WERI-Rb-1 (cell line): ENCODE results near the gene PLCH2.

Experiments
- DNase-seq: peaks from one replicate; pipeline ENCODE4 v3.0.0-alpha.2; 2020
- H3K27ac ChIP-seq: fragments of 250-450 bp; sonication (Bioruptor Pico); 2 replicates; pipeline ENCODE4 v1.5.1; 2020; ENCODE audit warnings: mild to moderate bottlenecking, moderate library complexity
- H3K27me3 ChIP-seq: fragments of 250-450 bp; sonication (Bioruptor Pico); 2 replicates; pipeline ENCODE4 v1.5.1; 2021; ENCODE audit warnings: mild to moderate bottlenecking, low read depth, moderate library complexity; ENCODE audit not compliant: insufficient read depth, severe bottlenecking
- H3K36me3 ChIP-seq: fragments of 250-450 bp; sonication (Bioruptor Pico); 2 replicates; pipeline ENCODE4 v1.5.1; 2020; ENCODE audit warnings: mild to moderate bottlenecking, moderate library complexity
- H3K4me3 ChIP-seq: 2 replicates; pipeline ENCODE4 v1.5.1; 2011; ENCODE audit warnings: low read depth, mild to moderate bottlenecking, control low read depth, low read length
- H3K9me3 ChIP-seq: fragments of 250-450 bp; sonication (Bioruptor Pico); 2 replicates; pipeline ENCODE4 v1.5.1; 2021; ENCODE audit warnings: mild to moderate bottlenecking, moderate library complexity; ENCODE audit not compliant: severe bottlenecking
- CTCF ChIP-seq: IDR thresholded peaks from 2 replicates; pipeline ENCODE4 v1.5.1; 2011; ENCODE audit warnings: low read depth, mild to moderate bottlenecking, control low read depth, inconsistent platforms, low read length

Gene PLCH2

GRCh38 chr1:2459757-2460156 is 16.3 kb upstream of the PLCH2 start:
- peak; percentile 79 for TF ChIP-seq CTCF
- H3K9me3 ChIP-seq = no peaks in the 10 kb centered on the region
- peak; percentile 57 for DNase-seq
- no peaks in the 10 kb centered on the region for H3K36me3 ChIP-seq
- no peaks in the 10 kb centered on the region for H3K27me3 ChIP-seq
- peak overlapping the region; percentile 28 for H3K27ac ChIP-seq
- H3K4me3 ChIP-seq = no peak overlapping the region

- peak; percentile 56 for DNase-seq
- Histone ChIP-seq H3K4me3 (no peak overlapping the region), H3K27me3 (no peaks in the 10 kb centered on the region), H3K9me3 (no peaks in the 10 kb centered on the region), H3K36me3 (no peaks in the 10 kb centered on the region), H3K27ac (peak overlapping the region; percentile 28)
- TF ChIP-seq CTCF = no peak
Observed at GRCh38 chr1:2460203-2460602, 15.9 kb upstream of the PLCH2 start.

- Histone ChIP-seq H3K36me3 (no peaks in the 10 kb centered on the region), H3K4me3 (no peak overlapping the region), H3K9me3 (no peaks in the 10 kb centered on the region), H3K27me3 (no peaks in the 10 kb centered on the region), H3K27ac (peak overlapping the region; percentile 28)
- TF ChIP-seq CTCF = no peak
- no peak for DNase-seq
Observed at GRCh38 chr1:2460996-2461751, 14.9 kb upstream of the PLCH2 start.

- Histone ChIP-seq H3K9me3 (no peaks in the 10 kb centered on the region), H3K36me3 (no peaks in the 10 kb centered on the region), H3K27me3 (no peaks in the 10 kb centered on the region), H3K27ac (no peak overlapping the region), H3K4me3 (no peak overlapping the region)
- DNase-seq = no peak
- TF ChIP-seq CTCF = no peak
Observed at GRCh38 chr1:2462819-2463218, 13.3 kb upstream of the PLCH2 start.

GRCh38 chr1:2463396-2463795 is 12.7 kb upstream of the PLCH2 start:
- Histone ChIP-seq H3K9me3 (no peaks in the 10 kb centered on the region), H3K27ac (no peak overlapping the region), H3K27me3 (no peaks in the 10 kb centered on the region), H3K4me3 (no peak overlapping the region), H3K36me3 (no peaks in the 10 kb centered on the region)
- no peak for DNase-seq
- TF ChIP-seq CTCF = no peak
